ENCODE results near the gene NME8.

NME8 gene

DNA sequence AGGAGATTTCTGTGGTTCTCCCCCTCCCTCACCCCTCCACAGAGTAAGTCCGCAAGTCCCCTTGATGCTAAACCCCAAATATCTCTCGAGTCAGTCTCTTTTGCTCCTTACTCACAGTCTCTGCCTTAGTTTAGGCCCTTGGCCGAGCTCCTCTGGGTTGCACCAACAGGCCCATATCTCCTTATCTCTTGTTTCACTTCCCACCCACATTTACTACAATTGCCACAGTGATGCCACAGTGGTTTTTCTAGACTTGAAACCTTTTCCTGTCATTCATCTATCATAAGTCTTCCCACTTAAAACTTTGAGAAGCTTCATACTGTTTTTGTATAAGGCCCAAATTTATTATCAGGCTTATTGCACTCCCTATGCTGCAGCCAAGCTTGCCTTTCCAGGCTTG, 23.4 kb upstream of the NME8 start:
- no peak for DNase-seq
- H3K9me3 ChIP-seq (replicated peaks; ENCODE audit: insufficient read depth, low read length), result no peaks in the 10 kb centered on the region

DNA sequence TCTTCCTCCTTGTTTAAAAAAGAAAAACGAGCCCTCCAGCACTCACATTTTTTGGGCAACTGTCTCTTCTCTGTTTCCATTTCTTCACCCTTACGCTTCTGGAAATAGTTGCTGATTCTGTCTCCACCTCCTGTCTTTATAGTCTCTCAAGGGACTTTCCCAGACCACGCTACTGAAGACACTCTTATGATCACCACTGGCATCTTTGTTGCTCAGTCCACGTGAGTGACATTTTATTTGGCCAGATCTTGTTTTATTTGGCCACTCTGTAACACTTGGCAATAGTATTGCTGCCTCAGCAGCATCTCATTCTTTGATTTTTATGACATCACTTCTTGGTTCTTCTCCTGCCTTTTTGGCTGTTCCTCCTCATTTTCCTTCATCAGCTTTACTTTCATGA, 21.6 kb upstream of the NME8 start:
- peak; percentile 33 for DNase-seq
- Histone ChIP-seq H3K9ac (ENCODE audit: low read length) (no peak overlapping the region), H3K4me1 (ENCODE audit: low read length) (peaks cover 41% of the 10 kb centered on the region), H3K9me2 (replicated peaks; ENCODE audit: insufficient read depth, low read length) (no peaks in the 10 kb centered on the region), H4K20me1 (ENCODE audit: insufficient read depth, low read length) (no peaks in the 10 kb centered on the region), H2AFZ (ENCODE audit: low read length) (0 out of 2 replicates have a peak overlapping the region, but pooled peaks have one; percentile 22), H3K36me3 (replicated peaks; ENCODE audit: insufficient read depth, low read length) (no peaks in the 10 kb centered on the region), H3K27me3 (replicated peaks; ENCODE audit: insufficient read depth, low read length) (no peaks in the 10 kb centered on the region), H3K4me2 (ENCODE audit: low read depth, low read length) (peak overlapping the region; percentile 13; the same call in 1 of the 2 replicates), H3K9me3 (replicated peaks; ENCODE audit: insufficient read depth, low read length) (no peaks in the 10 kb centered on the region), H3K79me2 (ENCODE audit: low read length) (no peaks in the 10 kb centered on the region), H3K4me3 (ENCODE audit: low read length) (no peak overlapping the region), H3F3A (ENCODE audit: insufficient read depth, low read length) (0 out of 2 replicates have a peak, but pooled peaks cover under 1% of the 10 kb centered on the region), H3K27ac (ENCODE audit: low read length) (no peak overlapping the region)
- TF ChIP-seq EZH2phosphoT487 (IDR thresholded peaks at IDR 0.05; ENCODE audit: low read length) (no peak), EZH2 (optimal IDR thresholded peaks at IDR 0.05; ENCODE audit: low read depth, low read length) (no peak)
- TF ChIP-seq, protein P1, sequence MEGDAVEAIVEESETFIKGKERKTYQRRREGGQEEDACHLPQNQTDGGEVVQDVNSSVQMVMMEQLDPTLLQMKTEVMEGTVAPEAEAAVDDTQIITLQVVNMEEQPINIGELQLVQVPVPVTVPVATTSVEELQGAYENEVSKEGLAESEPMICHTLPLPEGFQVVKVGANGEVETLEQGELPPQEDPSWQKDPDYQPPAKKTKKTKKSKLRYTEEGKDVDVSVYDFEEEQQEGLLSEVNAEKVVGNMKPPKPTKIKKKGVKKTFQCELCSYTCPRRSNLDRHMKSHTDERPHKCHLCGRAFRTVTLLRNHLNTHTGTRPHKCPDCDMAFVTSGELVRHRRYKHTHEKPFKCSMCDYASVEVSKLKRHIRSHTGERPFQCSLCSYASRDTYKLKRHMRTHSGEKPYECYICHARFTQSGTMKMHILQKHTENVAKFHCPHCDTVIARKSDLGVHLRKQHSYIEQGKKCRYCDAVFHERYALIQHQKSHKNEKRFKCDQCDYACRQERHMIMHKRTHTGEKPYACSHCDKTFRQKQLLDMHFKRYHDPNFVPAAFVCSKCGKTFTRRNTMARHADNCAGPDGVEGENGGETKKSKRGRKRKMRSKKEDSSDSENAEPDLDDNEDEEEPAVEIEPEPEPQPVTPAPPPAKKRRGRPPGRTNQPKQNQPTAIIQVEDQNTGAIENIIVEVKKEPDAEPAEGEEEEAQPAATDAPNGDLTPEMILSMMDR (IDR thresholded peaks at IDR 0.05; ENCODE audit: low read length), result no peak

More for the DNA sequence above, 23.4 kb upstream of the NME8 start:
- H3K36me3 ChIP-seq (replicated peaks; ENCODE audit: insufficient read depth, low read length), result no peaks in the 10 kb centered on the region
- H3K4me3 ChIP-seq (ENCODE audit: low read length), result no peak overlapping the region
- no peaks in the 10 kb centered on the region for H3K79me2 ChIP-seq (ENCODE audit: low read length)
- H3K9me2 ChIP-seq (replicated peaks; ENCODE audit: insufficient read depth, low read length), result no peaks in the 10 kb centered on the region
- TF ChIP-seq EZH2 (optimal IDR thresholded peaks at IDR 0.05; ENCODE audit: low read depth, low read length) (no peak), EZH2phosphoT487 (IDR thresholded peaks at IDR 0.05; ENCODE audit: low read length) (no peak)
- TF ChIP-seq, protein P1 (IDR thresholded peaks at IDR 0.05; ENCODE audit: low read length), result no peak
- H2AFZ ChIP-seq (ENCODE audit: low read length), result no peak overlapping the region
- no peak overlapping the region for H3K4me2 ChIP-seq (ENCODE audit: low read depth, low read length)
- peaks cover 53% of the 10 kb centered on the region for H3K4me1 ChIP-seq (ENCODE audit: low read length)
- H4K20me1 ChIP-seq (ENCODE audit: insufficient read depth, low read length), result no peaks in the 10 kb centered on the region
- no peak overlapping the region for H3K27ac ChIP-seq (ENCODE audit: low read length)
- H3F3A ChIP-seq (ENCODE audit: insufficient read depth, low read length), result peaks cover 7% of the 10 kb centered on the region; the same call in 1 of the 2 replicates
- H3K9ac ChIP-seq (ENCODE audit: low read length), result no peak overlapping the region
- no peaks in the 10 kb centered on the region for H3K27me3 ChIP-seq (replicated peaks; ENCODE audit: insufficient read depth, low read length)

DNA sequence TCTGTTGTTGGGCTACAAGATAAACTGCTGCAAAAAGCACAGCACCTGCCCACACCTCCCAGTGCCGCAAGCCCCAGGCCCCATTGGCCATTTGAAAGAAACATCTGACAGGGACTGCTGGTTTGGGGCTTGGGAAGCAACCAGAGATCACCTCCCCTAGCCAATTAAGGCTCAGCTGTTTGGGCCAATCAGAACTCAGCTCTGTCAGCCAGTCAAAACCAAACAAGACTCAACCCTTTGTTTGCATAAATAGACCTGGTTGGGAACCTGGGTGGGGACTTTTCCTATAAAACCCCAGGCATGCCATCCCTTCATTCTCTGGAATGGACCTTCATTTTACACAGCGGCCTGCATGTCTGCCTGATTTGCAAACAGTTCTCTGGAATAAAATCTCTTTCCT, 17.2 kb upstream of the NME8 start:
- Histone ChIP-seq H3K4me1 (ENCODE audit: low read length) (peaks cover 10% of the 10 kb centered on the region), H3K9me3 (replicated peaks; ENCODE audit: insufficient read depth, low read length) (no peaks in the 10 kb centered on the region), H4K20me1 (ENCODE audit: insufficient read depth, low read length) (no peaks in the 10 kb centered on the region), H3K79me2 (ENCODE audit: low read length) (no peaks in the 10 kb centered on the region), H3K36me3 (replicated peaks; ENCODE audit: insufficient read depth, low read length) (no peaks in the 10 kb centered on the region), H3K27me3 (replicated peaks; ENCODE audit: insufficient read depth, low read length) (no peaks in the 10 kb centered on the region), H3K9me2 (replicated peaks; ENCODE audit: insufficient read depth, low read length) (no peaks in the 10 kb centered on the region), H3K27ac (ENCODE audit: low read length) (no peak overlapping the region), H3K9ac (ENCODE audit: low read length) (no peak overlapping the region), H3F3A (ENCODE audit: insufficient read depth, low read length) (no peaks in the 10 kb centered on the region), H3K4me3 (ENCODE audit: low read length) (no peak overlapping the region), H3K4me2 (ENCODE audit: low read depth, low read length) (no peak overlapping the region), H2AFZ (ENCODE audit: low read length) (no peak overlapping the region)
- DNase-seq, result no peak
- TF ChIP-seq, protein P1 (IDR thresholded peaks at IDR 0.05; ENCODE audit: low read length), result no peak
- TF ChIP-seq EZH2 (optimal IDR thresholded peaks at IDR 0.05; ENCODE audit: low read depth, low read length) (no peak), EZH2phosphoT487 (IDR thresholded peaks at IDR 0.05; ENCODE audit: low read length) (no peak)
